Duodenal mucosa (tissue), 2 donors: ENCODE results near the gene STX8.

Source experiments
- H3K27ac ChIP-seq: one replicate; pipeline ENCODE4 v1.7.0; 2013; ENCODE audit warnings: low read depth, low read length
- H3K27me3 ChIP-seq, 2 donors: one replicate each; pipeline ENCODE4 v1.7.0; 2013; ENCODE audit warnings: low read length in 2 of 2, control low read depth in 1 of 2; ENCODE audit not compliant: insufficient read depth in 2 of 2, control insufficient read depth in 1 of 2
- H3K36me3 ChIP-seq, 2 donors: one replicate each; pipeline ENCODE4 v1.7.0; 2013; ENCODE audit warnings: low read length in 2 of 2, control low read depth in 1 of 2; ENCODE audit not compliant: insufficient read depth in 2 of 2, control insufficient read depth in 1 of 2
- H3K4me1 ChIP-seq, 2 donors: one replicate each; pipeline ENCODE4 v1.7.0; 2013; ENCODE audit warnings: low read length in 2 of 2, control low read depth in 1 of 2; ENCODE audit not compliant: insufficient read depth in 2 of 2, control insufficient read depth in 1 of 2
- H3K4me3 ChIP-seq, 2 donors: one replicate each; pipeline ENCODE4 v1.7.0; 2013; ENCODE audit warnings: low read length in 2 of 2, low read depth in 1 of 2
- H3K9ac ChIP-seq, 2 donors: one replicate each; pipeline ENCODE4 v1.7.0; 2013; ENCODE audit warnings: low read length in 2 of 2, low read depth in 1 of 2
- H3K9me3 ChIP-seq, 2 donors: one replicate each; pipeline ENCODE4 v1.7.0; 2013; ENCODE audit warnings: low read length in 2 of 2, control low read depth in 1 of 2; ENCODE audit not compliant: control insufficient read depth in 1 of 2

The STX8 gene

DNA sequence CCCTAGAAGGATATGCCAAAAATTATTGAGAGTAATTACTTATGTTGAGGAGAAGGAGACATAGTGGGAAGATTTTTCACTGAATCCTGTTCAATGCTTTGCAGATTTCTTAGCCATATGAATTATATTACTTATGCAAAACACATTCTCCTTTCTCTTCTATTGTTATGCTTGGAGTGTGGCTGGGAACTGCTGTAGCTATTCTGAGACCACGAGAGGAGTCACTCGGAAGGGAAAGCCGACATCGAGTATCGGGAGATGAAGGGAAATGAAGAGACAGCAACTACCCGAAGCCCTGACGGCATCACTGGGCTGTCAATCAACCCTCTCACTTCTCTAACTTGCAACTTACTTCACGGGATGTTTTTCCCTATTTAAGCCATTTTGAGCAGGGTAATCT is 39.6 kb downstream of the STX8 start:
- Histone ChIP-seq H3K4me3 (no peak overlapping the region), H3K27me3 (no peaks in the 10 kb centered on the region), H3K9ac (no peak overlapping the region), H3K27ac (no peak overlapping the region), H3K4me1 (no peaks in the 10 kb centered on the region), H3K9me3 (no peaks in the 10 kb centered on the region), H3K36me3 (no peaks in the 10 kb centered on the region)

GRCh38 chr17:9533441-9533840 is 42.2 kb downstream of the STX8 start:
- Histone ChIP-seq H3K9ac (no peak overlapping the region), H3K27ac (no peak overlapping the region), H3K4me3 (no peak overlapping the region), H3K4me1 (no peaks in the 10 kb centered on the region), H3K27me3 (no peaks in the 10 kb centered on the region), H3K9me3 (no peaks in the 10 kb centered on the region), H3K36me3 (no peaks in the 10 kb centered on the region)

- Histone ChIP-seq H3K4me1 (no peaks in the 10 kb centered on the region), H3K27ac (no peak overlapping the region), H3K9me3 (no peaks in the 10 kb centered on the region), H3K9ac (no peak overlapping the region), H3K4me3 (no peak overlapping the region), H3K36me3 (no peaks in the 10 kb centered on the region), H3K27me3 (no peaks in the 10 kb centered on the region)
Observed at GRCh38 chr17:9532715-9533114, 42.9 kb downstream of the STX8 start.

- H3K27ac ChIP-seq = no peak overlapping the region
- no peaks in the 10 kb centered on the region for H3K9me3 ChIP-seq
- H3K27me3 ChIP-seq = no peaks in the 10 kb centered on the region
Observed at GRCh38 chr17:9531034-9531433, 44.6 kb downstream of the STX8 start.

DNA sequence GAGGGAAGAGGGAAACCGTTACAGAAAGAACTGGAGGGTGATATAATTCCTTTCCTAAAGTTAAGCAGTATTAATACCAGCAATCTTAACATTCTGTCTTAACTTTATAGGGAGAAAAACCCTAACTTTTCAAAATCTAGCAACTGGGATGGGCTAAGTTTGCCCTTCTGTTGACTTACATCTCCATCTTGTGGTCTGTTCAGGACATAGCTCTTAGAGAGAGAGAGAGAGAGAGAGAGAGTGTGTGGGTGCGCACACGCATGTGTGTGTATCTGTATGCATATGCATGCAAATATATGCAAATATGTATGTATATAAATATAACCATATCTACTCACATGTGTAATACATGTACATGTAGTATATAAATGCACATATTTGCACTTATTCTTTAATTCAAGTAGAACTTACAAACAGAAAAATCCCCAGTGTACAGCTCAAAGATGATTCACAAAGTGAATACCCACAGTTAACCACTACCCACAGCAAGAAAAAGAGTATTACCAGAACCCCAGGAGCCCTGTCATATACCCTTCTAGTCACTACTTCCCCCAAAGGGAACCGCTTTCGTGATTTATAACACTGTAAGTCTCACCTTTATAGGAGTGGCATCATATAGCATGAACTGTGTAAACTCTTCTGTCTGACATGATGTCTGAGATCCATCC is 46.5 kb downstream of the STX8 start:
- no peaks in the 10 kb centered on the region for H3K36me3 ChIP-seq
- H3K27ac ChIP-seq = no peak overlapping the region
- no peaks in the 10 kb centered on the region for H3K9me3 ChIP-seq
- no peaks in the 10 kb centered on the region for H3K27me3 ChIP-seq
- no peak overlapping the region for H3K9ac ChIP-seq
- no peak overlapping the region for H3K4me3 ChIP-seq
- H3K4me1 ChIP-seq = no peaks in the 10 kb centered on the region

More at GRCh38 chr17:9531034-9531433, 44.6 kb downstream of the STX8 start:
- Histone ChIP-seq H3K9ac (no peak overlapping the region), H3K4me1 (no peaks in the 10 kb centered on the region), H3K4me3 (no peak overlapping the region), H3K36me3 (no peaks in the 10 kb centered on the region)

DNA sequence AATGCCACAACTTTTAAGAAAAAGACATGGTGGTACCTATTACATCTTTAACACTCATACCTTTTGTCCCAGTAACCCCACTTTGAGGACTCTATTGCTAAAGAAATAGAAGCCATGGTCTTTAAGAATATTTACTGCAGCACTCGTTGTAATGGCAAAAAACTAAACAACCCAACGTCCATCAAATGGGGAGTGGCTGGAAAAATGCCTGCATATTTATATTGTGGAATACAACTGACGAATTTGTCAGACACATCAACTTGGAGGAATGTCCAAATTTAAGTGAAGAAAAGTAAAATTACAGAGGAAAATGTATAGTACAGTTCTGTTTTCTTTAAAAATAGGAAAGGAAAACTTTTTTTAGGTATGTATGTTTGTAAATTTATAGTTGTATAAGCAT is 47.8 kb downstream of the STX8 start:
- Histone ChIP-seq H3K4me1 (no peaks in the 10 kb centered on the region), H3K9ac (no peak overlapping the region), H3K36me3 (no peaks in the 10 kb centered on the region), H3K4me3 (no peak overlapping the region), H3K27ac (no peak overlapping the region), H3K9me3 (no peaks in the 10 kb centered on the region), H3K27me3 (no peaks in the 10 kb centered on the region)

DNA sequence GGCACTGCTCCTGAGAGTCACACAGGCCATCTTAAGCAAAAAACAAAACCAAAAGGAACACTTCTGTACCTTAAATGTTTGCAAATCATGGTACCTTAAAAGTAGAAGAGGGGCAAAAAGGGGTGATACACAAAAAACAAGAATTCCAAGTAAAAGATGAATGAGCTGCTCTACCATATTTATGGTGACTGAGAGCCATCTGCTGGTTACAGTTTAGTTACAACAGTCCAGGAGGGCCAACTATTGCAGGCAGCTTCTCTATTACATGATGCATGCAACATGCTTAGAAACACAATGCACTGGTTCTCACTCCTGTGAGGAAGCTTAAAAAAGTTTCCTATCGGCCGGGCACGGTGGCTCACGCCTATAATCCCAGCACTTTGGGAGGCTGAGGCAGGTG is 53.5 kb downstream of the STX8 start:
- Histone ChIP-seq H3K9me3 (no peaks in the 10 kb centered on the region), H3K27ac (no peak overlapping the region), H3K9ac (no peak overlapping the region), H3K4me1 (no peaks in the 10 kb centered on the region), H3K4me3 (no peak overlapping the region), H3K27me3 (no peaks in the 10 kb centered on the region), H3K36me3 (no peaks in the 10 kb centered on the region)

DNA sequence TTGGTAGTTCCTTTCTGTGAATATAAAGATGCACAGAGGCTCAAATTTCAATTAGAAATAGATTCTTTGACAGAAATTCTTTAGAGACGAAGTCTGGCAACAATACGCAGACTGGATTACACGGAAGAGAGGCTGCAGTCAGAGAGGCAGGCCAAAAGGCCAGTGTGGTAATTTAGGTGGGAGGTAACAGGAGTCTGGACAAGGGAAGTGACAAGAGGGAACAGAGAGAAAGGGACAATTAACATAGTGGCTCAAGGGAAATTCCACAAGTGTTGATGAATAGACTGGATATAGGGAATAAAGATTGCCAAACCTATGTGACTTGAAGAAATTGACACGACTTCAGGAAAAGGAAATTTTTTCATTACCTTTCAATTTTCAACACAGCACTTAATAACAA is 54.6 kb downstream of the STX8 start:
- Histone ChIP-seq H3K27ac (no peak overlapping the region), H3K9me3 (no peaks in the 10 kb centered on the region), H3K4me3 (no peak overlapping the region), H3K9ac (no peak overlapping the region), H3K27me3 (no peaks in the 10 kb centered on the region), H3K4me1 (no peaks in the 10 kb centered on the region), H3K36me3 (no peaks in the 10 kb centered on the region)

- H3K36me3 ChIP-seq = no peaks in the 10 kb centered on the region
- H3K27ac ChIP-seq = no peak overlapping the region
- H3K9ac ChIP-seq = no peak overlapping the region
- H3K9me3 ChIP-seq = no peaks in the 10 kb centered on the region
- no peak overlapping the region for H3K4me3 ChIP-seq
- H3K27me3 ChIP-seq = no peaks in the 10 kb centered on the region
- no peaks in the 10 kb centered on the region for H3K4me1 ChIP-seq
Observed at GRCh38 chr17:9520649-9521048, 55.0 kb downstream of the STX8 start.

DNA sequence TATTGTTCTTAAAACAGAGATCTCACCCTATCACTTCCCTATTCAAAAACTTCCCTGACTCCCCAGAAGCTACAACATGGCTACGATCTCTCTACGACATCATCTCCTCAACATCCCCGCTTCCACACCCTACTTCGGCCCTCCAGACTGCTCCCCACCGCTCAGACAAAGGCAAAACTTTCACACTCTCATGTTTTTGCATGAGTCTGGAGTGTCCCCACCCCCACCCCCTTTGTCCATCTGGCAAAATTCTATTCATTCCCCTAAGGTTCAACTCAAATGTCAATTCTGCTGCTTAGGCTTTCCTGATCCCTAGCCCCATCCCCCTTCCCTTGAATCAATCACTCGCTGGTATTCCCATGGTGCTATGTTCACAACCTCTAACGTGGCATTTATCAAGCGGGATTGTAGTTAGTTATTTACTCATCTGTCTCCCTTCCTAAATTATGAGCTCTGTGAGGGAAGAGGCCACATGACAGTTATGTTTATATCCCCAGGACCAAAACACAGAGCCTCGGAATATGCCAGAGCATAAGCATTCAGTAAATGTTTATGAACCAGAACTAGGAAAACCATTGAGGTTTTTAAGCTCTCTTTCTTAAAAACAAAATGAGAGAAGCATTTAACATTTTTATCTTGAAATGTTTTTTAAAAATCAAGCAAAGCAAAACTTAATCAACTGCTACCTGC is 55.9 kb downstream of the STX8 start:
- no peaks in the 10 kb centered on the region for H3K4me1 ChIP-seq
- H3K9me3 ChIP-seq = no peaks in the 10 kb centered on the region
- no peaks in the 10 kb centered on the region for H3K27me3 ChIP-seq
- H3K9ac ChIP-seq = no peak overlapping the region
- H3K4me3 ChIP-seq = no peak overlapping the region
- no peaks in the 10 kb centered on the region for H3K36me3 ChIP-seq
- H3K27ac ChIP-seq = no peak overlapping the region
